Right lobe of liver (tissue), 6 donors: ENCODE data around the gene E2F6. TPM values are rescaled to one million over a fixed set of nuclear protein-coding genes. Genes with fewer than 3 reads are reported as not detected.
A peak's percentile ranks its signal among the peaks of the same experiment; 100 is the strongest.

Experiments
- ATAC-seq, 4 donors: fragments of 200-7000 bp; cut with Tn5 transposase; one replicate each; pipeline ENCODE4 v1.9.1; 2020; ENCODE audit warnings: mild to moderate bottlenecking in 4 of 4, moderate library complexity in 4 of 4
- DNase-seq, 3 donors: peaks; one replicate each; pipeline ENCODE4 v3.0.0-alpha.2; 2020
- H3K27ac ChIP-seq, 3 donors: fragments of 200-600 bp; one replicate each; pipeline ENCODE4 v1.8.0; 2022
- H3K27me3 ChIP-seq, 2 donors: fragments of 200-600 bp; one replicate each; pipeline ENCODE4 v1.8.0; 2022
- H3K36me3 ChIP-seq, 4 donors: fragments of 200-600 bp; sonication (generic) in 1 of 4; one replicate each; pipeline versions ENCODE4 v1.5.1 to v1.8.0; 2017 to 2022; ENCODE audit warnings: control low read depth in 1 of 4
- H3K4me1 ChIP-seq, 4 donors: fragments of 200-600 bp; sonication (generic) in 1 of 4; one replicate each; pipeline versions ENCODE4 v1.5.1 to v1.8.0; 2017 to 2022; ENCODE audit warnings: control low read depth in 1 of 4
- H3K4me3 ChIP-seq, 3 donors: fragments of 200-600 bp; one replicate each; pipeline ENCODE4 v1.8.0; 2022
- H3K9me3 ChIP-seq, 4 donors: fragments of 200-600 bp; sonication (generic) in 1 of 4; one replicate each; pipeline versions ENCODE4 v1.5.1 to v1.8.0; 2017 to 2022; ENCODE audit warnings: control low read depth in 1 of 4
- CTCF ChIP-seq, 4 donors: fragments of 200-600 bp in 3 of 4; fragments of 450-650 bp in 1 of 4; IDR thresholded peaks; one replicate each; pipeline versions ENCODE4 v1.5.1 to v1.8.0; 2016 to 2022; ENCODE audit warnings: antibody characterized with exemption in 4 of 4, mild to moderate bottlenecking in 2 of 4
- POLR2A ChIP-seq: fragments of 450-650 bp; IDR thresholded peaks from one replicate; pipeline ENCODE4 v1.6.1; 2017; ENCODE audit warnings: antibody characterized with exemption, mild to moderate bottlenecking
- WGBS: methylation state at CpG from one replicate; pipeline ENCODE4 v1.1.6; 2018; ENCODE audit warnings: low coverage, low lambda C conversion rate; ENCODE audit not compliant: insufficient coverage; ENCODE audit errors: missing lambda C conversion rate; 5-methylcytosine and 5-hydroxymethylcytosine counted together
- intact Hi-C, 2 donors: fragments of 100-400 bp; cut with DNase I; formaldehyde crosslinking; loops; one replicate each; pipeline versions ENCODE4 v1.11.2 to v1.14.1; 2022
- total RNA-seq, 6 experiments: library from RNA; depleted of rRNA in 2 of 6; stranded (reverse); fragments of >200 nt in 2 of 6; fragmentation: NEBNext Ultra II Directional in 3 of 6; extraction: Animal tissue kit (Norgen Biotek cat#: 25700) in 3 of 6; gene quantifications; one replicate each; pipeline versions ENCODE4 v1.1.0 to v1.2.4, GENCODE V29; 2016 to 2023
- donor health status: DM: no; HTN: yes; CAD: no.
- donor health status: DM: no; HTN: no; CAD: no.
- donor health status: DM: no; HTN: no; CAD: no.
- donor health status: DM: no; HTN: yes; CAD: no.
- donor health status: DM: no; HTN: yes; CAD: no.

E2F6 gene
- total RNA-seq, 6 experiments from 2014 or later: 4.4 to 9.9 (median 5.8) TPM

GRCh38 chr2:11473659-11474433 lies 7.9 kb upstream of the E2F6 start:
- Histone ChIP-seq H3K4me3 (no peak overlapping the region), H3K27ac (no peak overlapping the region), H3K27me3 (no peaks in the 10 kb centered on the region), H3K36me3 (no peaks in the 10 kb centered on the region), H3K9me3 (no peaks in the 10 kb centered on the region), H3K4me1 (peaks cover 0 to 2% (median 0%) of the 10 kb centered on the region in 4 donors)
- WGBS: 81% methylated on average over 9 of the region's 10 CpGs
- no peak for ATAC-seq
- intact Hi-C loops: no loop called here
- no peak for DNase-seq
- TF ChIP-seq POLR2A (no peak), CTCF (IDR thresholded peaks at IDR 0.05) (no peak)

- 67% methylated on average over 6 of the region's 6 CpGs for WGBS
- TF ChIP-seq POLR2A (no peak), CTCF (IDR thresholded peaks at IDR 0.05) (no peak)
- DNase-seq (no peak), ATAC-seq (no peak)
- Histone ChIP-seq H3K4me3 (no peak overlapping the region), H3K36me3 (peaks cover 0 to 2% (median 0%) of the 10 kb centered on the region in 4 donors), H3K9me3 (no peaks in the 10 kb centered on the region), H3K4me1 (peaks cover 0 to 23% (median 9%) of the 10 kb centered on the region in 4 donors), H3K27ac (no peak overlapping the region), H3K27me3 (no peaks in the 10 kb centered on the region)
- intact Hi-C loops: no loop called here
Observed at GRCh38 chr2:11467749-11468148, 1.8 kb upstream of the E2F6 start.

GRCh38 chr2:11467129-11467649 lies 1.2 kb upstream of the E2F6 start:
- peaks cover 0 to 2% (median 0%) of the 10 kb centered on the region in 4 donors for H3K36me3 ChIP-seq
- no peak overlapping the region for H3K4me3 ChIP-seq
- ATAC-seq: no peak
- H3K9me3 ChIP-seq: no peaks in the 10 kb centered on the region
- no peak for DNase-seq
- intact Hi-C loops: no loop called here
- TF ChIP-seq POLR2A (no peak), CTCF (IDR thresholded peaks at IDR 0.05) (no peak)
- 84% methylated on average over 5 of the region's 5 CpGs for WGBS
- no peaks in the 10 kb centered on the region for H3K27me3 ChIP-seq
- H3K27ac ChIP-seq: no peak overlapping the region
- H3K4me1 ChIP-seq: peaks cover 0 to 27% (median 10%) of the 10 kb centered on the region in 4 donors

GRCh38 chr2:11466307-11467128 lies 557 bp upstream of the E2F6 start:
- peak in 1 of 3 donors; percentile 44 for DNase-seq
- TF ChIP-seq CTCF (IDR thresholded peaks at IDR 0.05) (no peak), POLR2A (no peak)
- Histone ChIP-seq H3K4me1 (peaks cover 0 to 27% (median 10%) of the 10 kb centered on the region in 4 donors), H3K4me3 (peak overlapping the region; percentile 64 to 87 (median 77)), H3K27me3 (no peaks in the 10 kb centered on the region), H3K27ac (peak overlapping the region; percentile 78 to 85 (median 80)), H3K36me3 (peaks cover 0 to 2% (median 0%) of the 10 kb centered on the region in 4 donors), H3K9me3 (no peaks in the 10 kb centered on the region)
- peak; percentile 21 to 34 (median 26) for ATAC-seq
- WGBS: 25% methylated on average over 22 of the region's 26 CpGs
- intact Hi-C loops: no loop called here
